GM18507 (cell line): ENCODE data around the gene SGCA.

Source experiments
- DNase-seq: peaks from one replicate; pipeline ENCODE4 v3.0.0; 2011; ENCODE audit warnings: low read depth; ENCODE audit not compliant: insufficient read length; ENCODE audit errors: extremely low spot score
- FAIRE-seq: peaks from 2 replicates; lab custom pipeline; 2011; peaks lifted over from hg19 to GRCh38; lab: Jason Lieb, UNC

SGCA gene

DNA sequence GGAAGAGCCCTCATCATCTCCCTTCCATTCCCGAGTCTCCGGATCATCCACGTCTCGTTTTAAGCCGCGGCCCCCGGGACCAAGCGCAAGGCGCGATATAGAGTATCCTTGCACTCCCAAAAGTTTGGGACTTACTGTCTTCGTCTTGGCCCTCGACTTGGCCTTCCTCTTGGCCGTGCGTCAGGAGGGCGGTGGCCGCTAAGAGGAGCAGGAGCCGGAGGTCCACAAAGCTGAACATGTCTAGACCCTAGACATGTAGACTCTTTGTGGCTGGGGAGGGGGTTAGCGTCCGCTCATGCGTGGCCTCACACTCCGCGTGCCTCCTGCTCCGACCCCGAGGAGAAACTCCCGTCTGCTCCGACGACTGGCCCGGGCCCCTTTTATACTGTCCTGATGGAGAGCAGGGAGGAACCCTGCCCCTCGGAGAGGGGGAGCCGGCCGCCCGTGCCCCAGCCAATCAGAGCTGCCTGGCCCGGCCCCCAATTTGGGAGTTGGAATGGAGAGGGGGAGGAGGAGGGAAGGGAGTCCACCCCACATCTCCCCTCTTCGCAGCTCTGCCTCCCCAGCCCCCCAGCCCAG, 35.6 kb downstream of the SGCA start, which contains the start of gene COL1A1:
Gene COL1A1, minus strand, starts transcription at position 356 of the 579 bp plus-strand sequence. Its CDS starts 118 bp downstream, at position 238.
- FAIRE-seq: no peak
- DNase-seq: no peak

GRCh38 chr17:50203086-50203485, 37.3 kb downstream of the SGCA start:
- DNase-seq (no peak), FAIRE-seq (no peak)

DNA sequence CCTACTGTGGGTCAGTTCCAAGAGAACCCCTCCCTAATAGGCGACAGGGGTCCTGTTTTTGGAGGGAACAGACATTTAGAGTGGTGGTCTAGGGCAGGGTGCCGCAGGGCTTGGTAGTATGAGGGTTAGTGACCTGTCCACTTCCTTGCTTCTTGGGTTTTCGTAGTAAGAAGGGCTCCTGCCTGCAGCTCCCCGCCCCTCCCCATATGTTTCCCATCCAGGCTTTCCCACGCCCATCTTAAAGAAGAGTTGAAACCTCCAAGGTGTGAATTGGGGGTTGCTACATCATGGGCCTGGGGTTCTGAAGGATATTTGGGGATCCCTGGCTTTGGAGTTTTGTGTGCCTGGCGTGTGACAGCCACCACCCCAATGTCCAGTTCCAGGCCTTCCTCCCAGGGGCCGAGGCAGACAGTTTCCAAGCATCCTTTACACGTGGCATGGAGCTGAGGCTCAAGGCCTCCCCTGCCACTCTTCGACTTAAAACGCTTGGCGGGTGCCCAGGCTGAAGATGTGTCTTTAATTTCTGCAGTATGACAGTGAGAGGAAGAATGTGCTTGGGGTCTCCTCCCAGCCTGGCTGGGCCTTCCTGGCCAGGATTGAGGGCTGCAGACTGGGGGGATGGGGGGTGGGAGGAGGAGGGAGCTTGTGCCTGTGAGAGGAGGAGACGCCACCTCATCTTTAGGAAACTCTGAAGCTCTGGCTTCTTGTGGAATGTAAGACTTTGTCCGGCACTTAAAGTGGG, 38.0 kb downstream of the SGCA start:
- DNase-seq (no peak), FAIRE-seq (no peak)

DNA sequence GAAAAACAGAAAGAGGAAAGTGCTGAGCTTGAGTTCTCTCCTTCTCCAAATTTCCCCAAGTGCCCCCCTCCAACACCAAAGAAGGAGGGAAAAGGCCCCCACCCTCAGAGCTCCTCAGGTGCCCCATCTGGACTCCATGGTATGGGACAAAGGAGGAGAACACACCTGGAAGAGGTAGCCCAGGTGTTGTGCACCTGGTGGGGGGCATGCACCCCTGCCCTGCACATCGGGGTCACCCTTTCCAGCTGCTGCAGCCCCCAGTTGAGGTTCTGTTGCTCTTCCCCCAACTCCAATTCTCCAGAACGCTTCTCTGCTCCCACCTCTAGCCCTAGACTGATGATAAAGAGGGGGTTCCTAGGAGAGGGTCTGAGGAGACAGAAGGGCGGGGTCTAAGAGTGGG, 38.6 kb downstream of the SGCA start:
- DNase-seq (no peak), FAIRE-seq (no peak)

GRCh38 chr17:50205111-50205962, 39.5 kb downstream of the SGCA start:
- FAIRE-seq: no peak
- DNase-seq: no peak

- FAIRE-seq (no peak), DNase-seq (no peak)
Measured at GRCh38 chr17:50205963-50206505, 40.2 kb downstream of the SGCA start.

- FAIRE-seq: no peak
- DNase-seq: no peak
Measured at GRCh38 chr17:50206604-50207293, 40.9 kb downstream of the SGCA start.

- FAIRE-seq (no peak), DNase-seq (no peak)
Measured at GRCh38 chr17:50207315-50207714, 41.5 kb downstream of the SGCA start.

- DNase-seq (no peak), FAIRE-seq (no peak)
Measured at GRCh38 chr17:50207792-50208567, 42.2 kb downstream of the SGCA start.

DNA sequence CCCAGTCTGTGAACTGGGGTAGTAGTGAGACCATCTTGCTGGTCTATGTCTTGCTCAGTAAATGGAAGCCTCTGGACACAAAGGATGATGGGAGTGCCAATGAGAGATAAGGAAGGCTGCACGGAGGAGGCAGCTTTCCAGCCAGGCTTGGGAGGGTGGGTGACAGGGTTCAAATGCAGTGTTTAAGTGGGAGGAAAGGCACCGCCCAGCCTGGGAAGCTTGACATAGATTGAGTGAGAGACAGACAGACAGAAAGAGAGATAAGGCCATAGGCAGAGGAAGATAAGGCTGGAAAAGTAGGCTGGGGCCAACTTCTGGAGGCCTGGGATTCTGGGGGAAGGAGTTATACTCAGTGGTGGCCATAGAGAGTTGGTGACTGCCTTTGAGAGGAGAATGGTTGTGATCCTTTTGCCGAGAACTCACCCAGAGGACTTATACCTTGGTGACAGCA, 42.8 kb downstream of the SGCA start:
- FAIRE-seq (no peak), DNase-seq (no peak)

DNA sequence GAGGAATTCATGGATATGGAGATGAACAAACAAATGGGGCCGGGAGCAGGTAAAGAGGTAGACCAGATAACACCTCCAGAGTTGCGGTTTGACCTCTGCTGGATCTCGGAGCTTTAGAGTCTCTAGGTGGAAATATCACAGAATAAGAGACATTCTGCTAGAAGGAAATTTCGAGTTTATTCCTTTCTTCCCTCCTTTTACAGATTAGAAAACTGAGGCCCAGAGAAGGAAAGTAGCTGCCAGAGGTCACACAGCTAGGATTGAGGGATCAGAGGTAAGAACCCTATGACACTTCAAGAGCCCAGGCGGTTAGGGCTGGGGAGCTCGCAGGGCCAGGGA, 43.3 kb downstream of the SGCA start:
- FAIRE-seq (no peak), DNase-seq (no peak)

DNA sequence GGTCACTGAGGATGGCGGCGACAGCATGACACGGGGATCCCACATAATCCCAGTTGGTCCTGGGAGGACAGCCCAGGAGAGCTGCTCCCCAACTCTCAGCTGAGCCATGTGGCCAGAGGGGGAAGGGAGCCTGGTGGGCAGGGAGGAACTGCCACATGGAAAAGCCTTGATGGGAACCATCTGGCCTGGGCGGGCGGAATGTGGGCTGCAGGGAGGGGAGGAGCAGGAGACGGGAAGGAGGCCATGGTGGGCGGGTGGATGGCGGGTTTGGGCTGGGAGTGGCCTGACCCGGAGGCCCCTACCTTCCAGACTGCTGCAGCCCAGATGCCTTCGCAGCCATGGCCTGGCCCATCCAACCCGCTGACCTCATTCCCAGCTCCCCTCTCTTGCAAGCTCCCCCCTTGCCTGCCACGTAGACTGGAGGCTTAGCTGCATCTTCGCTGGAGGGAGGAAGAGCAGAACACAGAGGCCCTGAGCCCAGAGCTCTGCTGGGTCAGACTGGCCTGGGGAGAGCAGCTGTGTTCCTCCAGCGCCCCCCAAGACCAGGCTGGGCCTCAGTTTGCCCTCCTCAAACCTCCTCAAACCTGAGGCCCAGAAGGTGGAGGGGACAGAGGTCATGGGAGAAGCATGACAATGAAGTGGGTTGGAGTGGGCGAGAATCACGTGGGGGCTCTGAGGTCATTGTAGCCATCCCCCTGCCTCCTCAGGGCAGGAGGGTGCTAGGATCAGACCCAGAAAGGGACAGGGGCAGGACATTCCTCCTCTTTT, 43.9 kb downstream of the SGCA start:
- DNase-seq (no peak), FAIRE-seq (no peak)

- FAIRE-seq (no peak), DNase-seq (no peak)
Measured at GRCh38 chr17:50210240-50211225, 44.7 kb downstream of the SGCA start.

- DNase-seq (no peak), FAIRE-seq (no peak)
Measured at GRCh38 chr17:50211249-50212120, 45.7 kb downstream of the SGCA start.

- DNase-seq (no peak), FAIRE-seq (no peak)
Measured at GRCh38 chr17:50212121-50212843, 46.5 kb downstream of the SGCA start.
